ENCODE data around the gene CNOT6.

CNOT6 gene

GRCh38 chr5:180545248-180545647, 51.1 kb downstream of the CNOT6 start:
- H2AFZ ChIP-seq (ENCODE audit: low read depth): no peak overlapping the region
- no peaks in the 10 kb centered on the region for H3K36me3 ChIP-seq (ENCODE audit: insufficient read depth)

GRCh38 chr5:180548563-180548962, 54.4 kb downstream of the CNOT6 start:
- no peak overlapping the region for H2AFZ ChIP-seq (ENCODE audit: low read depth)
- H3K4me1 ChIP-seq (ENCODE audit: low read depth, poor library complexity, severe bottlenecking): no peaks in the 10 kb centered on the region
- H3K79me2 ChIP-seq (ENCODE audit: insufficient read depth, low read depth): 0 out of 2 replicates have a peak, but pooled peaks cover 6% of the 10 kb centered on the region
- no peak overlapping the region for H3K27ac ChIP-seq
- H3K36me3 ChIP-seq (ENCODE audit: insufficient read depth): no peaks in the 10 kb centered on the region
- H4K20me1 ChIP-seq (ENCODE audit: insufficient read depth): no peaks in the 10 kb centered on the region
- no peak overlapping the region for H3K4me3 ChIP-seq (IDR thresholded peaks at IDR 0.05; ENCODE audit: insufficient read depth, low read depth, low read length)
- TF ChIP-seq CTCF (conservative IDR thresholded peaks at IDR 0.05; ENCODE audit: low read depth, low read length): no peak
- H3K27me3 ChIP-seq (ENCODE audit: insufficient read depth, low read depth): no peaks in the 10 kb centered on the region
- H3K9ac ChIP-seq: no peak overlapping the region
- no peak overlapping the region for H3K4me2 ChIP-seq

More at GRCh38 chr5:180545248-180545647, 51.1 kb downstream of the CNOT6 start:
- Histone ChIP-seq H3K27ac (no peak overlapping the region), H3K79me2 (ENCODE audit: insufficient read depth, low read depth) (0 out of 2 replicates have a peak, but pooled peaks cover 10% of the 10 kb centered on the region), H3K4me2 (no peak overlapping the region), H3K9ac (no peak overlapping the region), H3K27me3 (ENCODE audit: insufficient read depth, low read depth) (no peaks in the 10 kb centered on the region), H4K20me1 (ENCODE audit: insufficient read depth) (no peaks in the 10 kb centered on the region), H3K4me3 (IDR thresholded peaks at IDR 0.05; ENCODE audit: insufficient read depth, low read depth, low read length) (no peak overlapping the region), H3K4me1 (ENCODE audit: low read depth, poor library complexity, severe bottlenecking) (peaks cover 1% of the 10 kb centered on the region)
- no peak for TF ChIP-seq CTCF (conservative IDR thresholded peaks at IDR 0.05; ENCODE audit: low read depth, low read length)

GRCh38 chr5:180553530-180553929, 59.4 kb downstream of the CNOT6 start:
- no peak for TF ChIP-seq CTCF (conservative IDR thresholded peaks at IDR 0.05; ENCODE audit: low read depth, low read length)
- Histone ChIP-seq H4K20me1 (ENCODE audit: insufficient read depth) (no peaks in the 10 kb centered on the region), H3K79me2 (ENCODE audit: insufficient read depth, low read depth) (no peaks in the 10 kb centered on the region), H3K4me3 (IDR thresholded peaks at IDR 0.05; ENCODE audit: insufficient read depth, low read depth, low read length) (no peak overlapping the region), H2AFZ (ENCODE audit: low read depth) (no peak overlapping the region), H3K4me1 (ENCODE audit: low read depth, poor library complexity, severe bottlenecking) (no peaks in the 10 kb centered on the region), H3K36me3 (ENCODE audit: insufficient read depth) (no peaks in the 10 kb centered on the region), H3K9ac (no peak overlapping the region), H3K27ac (no peak overlapping the region), H3K4me2 (no peak overlapping the region), H3K27me3 (ENCODE audit: insufficient read depth, low read depth) (no peaks in the 10 kb centered on the region)

- Histone ChIP-seq H3K36me3 (ENCODE audit: insufficient read depth) (no peaks in the 10 kb centered on the region), H3K4me1 (ENCODE audit: low read depth, poor library complexity, severe bottlenecking) (no peaks in the 10 kb centered on the region), H3K27me3 (ENCODE audit: insufficient read depth, low read depth) (no peaks in the 10 kb centered on the region), H3K27ac (no peak overlapping the region), H4K20me1 (ENCODE audit: insufficient read depth) (no peaks in the 10 kb centered on the region), H3K79me2 (ENCODE audit: insufficient read depth, low read depth) (no peaks in the 10 kb centered on the region), H3K4me3 (IDR thresholded peaks at IDR 0.05; ENCODE audit: insufficient read depth, low read depth, low read length) (no peak overlapping the region), H3K4me2 (no peak overlapping the region), H2AFZ (ENCODE audit: low read depth) (no peak overlapping the region), H3K9ac (no peak overlapping the region)
- no peak for TF ChIP-seq CTCF (conservative IDR thresholded peaks at IDR 0.05; ENCODE audit: low read depth, low read length)
These were observed 61.2 kb downstream of the CNOT6 start for GRCh38 chr5:180555168-180555921.

Data from KMS-11 (cell line).